Endothelial cell of umbilical vein (primary cell): ENCODE measurements around the gene LRRC28.

Experiments used
- FOS ChIP-seq: IDR thresholded peaks from 2 replicates; pipeline ENCODE4 v1.6.1; 2011; ENCODE audit warnings: mild to moderate bottlenecking, low read length, moderate library complexity, borderline replicate concordance; ENCODE audit not compliant: insufficient read depth
- POLR2A ChIP-seq: IDR thresholded peaks from 2 replicates; pipeline ENCODE4 v1.6.1; 2012; ENCODE audit warnings: low read depth, mild to moderate bottlenecking, control low read depth, low read length
- POLR2AphosphoS5 ChIP-seq: IDR thresholded peaks from 2 replicates; pipeline ENCODE4 v1.6.1; 2012; ENCODE audit warnings: low read depth, mild to moderate bottlenecking, control low read depth, low read length, moderate library complexity; ENCODE audit not compliant: insufficient read depth
- TF ChIP-seq, protein P1 (sequence below), 2 donors: IDR thresholded peaks; 1 replicate in 1 of 2; 2 replicates in 1 of 2; pipeline ENCODE4 v1.5.1; 2011; ENCODE audit warnings: low read length in 2 of 2, mild to moderate bottlenecking in 2 of 2, moderate library complexity in 2 of 2, control low read depth in 1 of 2, inconsistent platforms in 1 of 2, low read depth in 1 of 2; ENCODE audit not compliant: insufficient read depth in 1 of 2; ENCODE audit errors: extremely low read depth in 1 of 2
- TF ChIP-seq, protein P2 (sequence below): IDR thresholded peaks from 2 replicates; pipeline ENCODE4 v1.6.1; 2011; ENCODE audit not compliant: insufficient read depth, insufficient read length

DNA sequence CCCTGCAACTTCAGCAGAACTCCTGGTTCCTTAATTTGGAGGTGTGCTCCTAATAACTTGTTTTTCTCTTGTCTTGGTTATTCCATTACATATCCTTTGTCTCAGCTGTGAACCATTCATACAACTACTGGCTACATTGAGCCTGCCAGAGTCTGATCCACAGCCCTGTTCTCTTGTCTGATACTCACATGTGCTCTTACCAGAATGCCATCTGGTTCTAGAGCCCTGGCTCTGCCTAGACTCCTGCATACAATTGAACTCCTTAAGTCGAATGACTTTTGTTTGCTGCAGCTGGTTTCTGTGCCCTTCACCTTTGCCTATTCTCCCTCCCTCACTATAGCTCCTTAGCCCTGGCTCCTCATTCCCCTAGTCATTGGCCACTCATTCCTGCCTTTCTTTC, 85.5 kb downstream of the LRRC28 start:
- TF ChIP-seq POLR2AphosphoS5 (no peak), POLR2A (no peak), FOS (no peak)
- TF ChIP-seq, protein P1, sequence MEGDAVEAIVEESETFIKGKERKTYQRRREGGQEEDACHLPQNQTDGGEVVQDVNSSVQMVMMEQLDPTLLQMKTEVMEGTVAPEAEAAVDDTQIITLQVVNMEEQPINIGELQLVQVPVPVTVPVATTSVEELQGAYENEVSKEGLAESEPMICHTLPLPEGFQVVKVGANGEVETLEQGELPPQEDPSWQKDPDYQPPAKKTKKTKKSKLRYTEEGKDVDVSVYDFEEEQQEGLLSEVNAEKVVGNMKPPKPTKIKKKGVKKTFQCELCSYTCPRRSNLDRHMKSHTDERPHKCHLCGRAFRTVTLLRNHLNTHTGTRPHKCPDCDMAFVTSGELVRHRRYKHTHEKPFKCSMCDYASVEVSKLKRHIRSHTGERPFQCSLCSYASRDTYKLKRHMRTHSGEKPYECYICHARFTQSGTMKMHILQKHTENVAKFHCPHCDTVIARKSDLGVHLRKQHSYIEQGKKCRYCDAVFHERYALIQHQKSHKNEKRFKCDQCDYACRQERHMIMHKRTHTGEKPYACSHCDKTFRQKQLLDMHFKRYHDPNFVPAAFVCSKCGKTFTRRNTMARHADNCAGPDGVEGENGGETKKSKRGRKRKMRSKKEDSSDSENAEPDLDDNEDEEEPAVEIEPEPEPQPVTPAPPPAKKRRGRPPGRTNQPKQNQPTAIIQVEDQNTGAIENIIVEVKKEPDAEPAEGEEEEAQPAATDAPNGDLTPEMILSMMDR (IDR thresholded peaks at IDR 0.05; ENCODE audit: extremely low read depth in 1 of 2, insufficient read depth in 1 of 2, low read depth in 1 of 2, low read length in 2 of 2): no peak
- TF ChIP-seq, protein P2, sequence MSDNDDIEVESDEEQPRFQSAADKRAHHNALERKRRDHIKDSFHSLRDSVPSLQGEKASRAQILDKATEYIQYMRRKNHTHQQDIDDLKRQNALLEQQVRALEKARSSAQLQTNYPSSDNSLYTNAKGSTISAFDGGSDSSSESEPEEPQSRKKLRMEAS: no peak
